ENCODE measurements around the gene VAV1. TPM values are rescaled to one million over a fixed set of nuclear protein-coding genes. Genes with fewer than 3 reads are reported as not detected.

VAV1 gene
- total RNA-seq, 1 donor from 2014 or later, result not detected

GRCh38 chr19:6817179-6817578 is 44.7 kb downstream of the VAV1 start:
- H3K27me3 Mint-ChIP-seq, result peaks cover 2% of the 10 kb centered on the region
- no peak overlapping the region for H3K27ac Mint-ChIP-seq
- H3K4me3 Mint-ChIP-seq (ENCODE audit: low read depth), result no peak overlapping the region
- H3K36me3 Mint-ChIP-seq (ENCODE audit: insufficient read depth), result peaks cover 4% of the 10 kb centered on the region
- no peak for DNase-seq (ENCODE audit: low spot score, unreplicated experiment)
- H3K9me3 Mint-ChIP-seq (ENCODE audit: low read depth), result peaks cover 18% of the 10 kb centered on the region
- H3K4me1 Mint-ChIP-seq (ENCODE audit: low read depth), result no peaks in the 10 kb centered on the region
- TF ChIP-seq, protein P1, sequence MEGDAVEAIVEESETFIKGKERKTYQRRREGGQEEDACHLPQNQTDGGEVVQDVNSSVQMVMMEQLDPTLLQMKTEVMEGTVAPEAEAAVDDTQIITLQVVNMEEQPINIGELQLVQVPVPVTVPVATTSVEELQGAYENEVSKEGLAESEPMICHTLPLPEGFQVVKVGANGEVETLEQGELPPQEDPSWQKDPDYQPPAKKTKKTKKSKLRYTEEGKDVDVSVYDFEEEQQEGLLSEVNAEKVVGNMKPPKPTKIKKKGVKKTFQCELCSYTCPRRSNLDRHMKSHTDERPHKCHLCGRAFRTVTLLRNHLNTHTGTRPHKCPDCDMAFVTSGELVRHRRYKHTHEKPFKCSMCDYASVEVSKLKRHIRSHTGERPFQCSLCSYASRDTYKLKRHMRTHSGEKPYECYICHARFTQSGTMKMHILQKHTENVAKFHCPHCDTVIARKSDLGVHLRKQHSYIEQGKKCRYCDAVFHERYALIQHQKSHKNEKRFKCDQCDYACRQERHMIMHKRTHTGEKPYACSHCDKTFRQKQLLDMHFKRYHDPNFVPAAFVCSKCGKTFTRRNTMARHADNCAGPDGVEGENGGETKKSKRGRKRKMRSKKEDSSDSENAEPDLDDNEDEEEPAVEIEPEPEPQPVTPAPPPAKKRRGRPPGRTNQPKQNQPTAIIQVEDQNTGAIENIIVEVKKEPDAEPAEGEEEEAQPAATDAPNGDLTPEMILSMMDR (IDR thresholded peaks at IDR 0.05; ENCODE audit: unreplicated experiment), result no peak

GRCh38 chr19:6818246-6818645 is 45.7 kb downstream of the VAV1 start:
- Mint-ChIP-seq H3K9me3 (ENCODE audit: low read depth) (peaks cover 15% of the 10 kb centered on the region), H3K27me3 (peaks cover 2% of the 10 kb centered on the region), H3K4me1 (ENCODE audit: low read depth) (no peaks in the 10 kb centered on the region), H3K36me3 (ENCODE audit: insufficient read depth) (peaks cover 4% of the 10 kb centered on the region), H3K27ac (no peak overlapping the region), H3K4me3 (ENCODE audit: low read depth) (no peak overlapping the region)
- TF ChIP-seq, protein P1 (IDR thresholded peaks at IDR 0.05; ENCODE audit: unreplicated experiment), result no peak
- DNase-seq (ENCODE audit: low spot score, unreplicated experiment), result no peak

GRCh38 chr19:6819323-6819722 is 46.8 kb downstream of the VAV1 start:
- Mint-ChIP-seq H3K9me3 (ENCODE audit: low read depth) (peaks cover 15% of the 10 kb centered on the region), H3K4me3 (ENCODE audit: low read depth) (no peak overlapping the region), H3K27ac (no peak overlapping the region), H3K4me1 (ENCODE audit: low read depth) (no peaks in the 10 kb centered on the region), H3K36me3 (ENCODE audit: insufficient read depth) (peaks cover 4% of the 10 kb centered on the region), H3K27me3 (peaks cover 2% of the 10 kb centered on the region)
- DNase-seq (ENCODE audit: low spot score, unreplicated experiment), result no peak
- TF ChIP-seq, protein P1 (IDR thresholded peaks at IDR 0.05; ENCODE audit: unreplicated experiment), result no peak

DNA sequence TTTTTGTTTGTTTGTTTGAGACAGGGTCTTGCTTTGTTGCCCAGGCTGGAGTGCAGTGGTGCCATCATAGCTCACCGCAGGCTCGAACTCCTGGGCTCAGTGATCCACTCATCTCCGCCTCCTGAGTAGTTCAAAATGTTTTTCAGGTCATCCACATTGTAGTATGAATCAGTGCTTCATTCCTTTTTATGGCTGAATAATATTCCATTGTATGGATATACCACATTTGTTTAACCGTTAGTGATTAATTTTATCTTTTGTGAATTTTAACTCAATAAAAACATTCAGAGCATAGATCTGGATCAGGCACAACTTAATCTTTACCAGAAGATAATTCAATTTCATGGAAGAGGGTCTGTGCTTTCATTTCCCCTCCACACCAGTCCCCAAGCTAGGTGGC is 47.7 kb downstream of the VAV1 start:
- Mint-ChIP-seq H3K27me3 (peaks cover 6% of the 10 kb centered on the region), H3K27ac (no peak overlapping the region), H3K9me3 (ENCODE audit: low read depth) (peaks cover 15% of the 10 kb centered on the region), H3K4me1 (ENCODE audit: low read depth) (no peaks in the 10 kb centered on the region), H3K36me3 (ENCODE audit: insufficient read depth) (peaks cover 4% of the 10 kb centered on the region), H3K4me3 (ENCODE audit: low read depth) (no peak overlapping the region)
- no peak for DNase-seq (ENCODE audit: low spot score, unreplicated experiment)
- TF ChIP-seq, protein P1 (IDR thresholded peaks at IDR 0.05; ENCODE audit: unreplicated experiment), result no peak

- H3K27ac Mint-ChIP-seq, result no peak overlapping the region
- peaks cover 4% of the 10 kb centered on the region for H3K36me3 Mint-ChIP-seq (ENCODE audit: insufficient read depth)
- peaks cover 15% of the 10 kb centered on the region for H3K9me3 Mint-ChIP-seq (ENCODE audit: low read depth)
- TF ChIP-seq, protein P1 (IDR thresholded peaks at IDR 0.05; ENCODE audit: unreplicated experiment), result no peak
- peaks cover 3% of the 10 kb centered on the region for H3K27me3 Mint-ChIP-seq
- H3K4me1 Mint-ChIP-seq (ENCODE audit: low read depth), result no peaks in the 10 kb centered on the region
- no peak for DNase-seq (ENCODE audit: low spot score, unreplicated experiment)
- no peak overlapping the region for H3K4me3 Mint-ChIP-seq (ENCODE audit: low read depth)
Observed at GRCh38 chr19:6821639-6822310, 49.3 kb downstream of the VAV1 start.

Data from progenitor cell of endocrine pancreas (in vitro differentiated cells).